SK-N-SH (cell line): ENCODE results near the gene GPD1. TPM values are rescaled to one million over a fixed set of nuclear protein-coding genes. Genes with fewer than 3 reads are reported as not detected.

Experiments used
- CTCF ChIA-PET: fragments of 300-600, 350-600 bp; formaldehyde crosslinking; extraction: SDS; loops from one replicate; lab custom pipeline; 2021; lab: Yijun Ruan, JAX
- POLR2A ChIA-PET: fragments of 350-600 bp; sonication (Branson Sonifier 250); formaldehyde crosslinking; extraction: SDS; loops from one replicate; lab custom pipeline; 2020; ENCODE audit warnings: antibody characterized with exemption, inconsistent platforms; lab: Yijun Ruan, JAX
- DNase-seq: peaks from one replicate; pipeline ENCODE4 v3.0.0; 2012
- H2AFZ ChIP-seq: fragments of 200-600 bp; sonication (generic); 2 replicates; pipeline ENCODE4 v1.8.1; 2016; ENCODE audit warnings: antibody characterized with exemption, mild to moderate bottlenecking, low read depth
- H3F3A ChIP-seq: fragments of 200-600 bp; sonication (generic); replicated peaks from 2 replicates; pipeline ENCODE3; 2016; ENCODE audit warnings: antibody characterized with exemption, mild to moderate bottlenecking; ENCODE audit not compliant: insufficient read depth
- H3K27ac ChIP-seq, 2 experiments: fragments of 200-500 bp in 1 of 2; fragments of 200-600 bp in 1 of 2; sonication (Bioruptor generic) in 1 of 2; sonication (generic), shearing (Covaris generic) in 1 of 2; 2 replicates each; pipeline versions ENCODE4 v1.5.1 to v1.6.1; 2014 to 2016; ENCODE audit warnings: low read depth in 2 of 2, inconsistent platforms in 1 of 2, low read length in 1 of 2, mild to moderate bottlenecking in 1 of 2, mixed read lengths in 1 of 2
- H3K27me3 ChIP-seq: fragments of 200-600 bp; sonication (generic), shearing (Covaris generic); 2 replicates; pipeline ENCODE4 v1.6.1; 2016; ENCODE audit warnings: mixed run types; ENCODE audit not compliant: insufficient read depth
- H3K36me3 ChIP-seq, 2 experiments: fragments of 200-500 bp in 1 of 2; fragments of 200-600 bp in 1 of 2; sonication (Bioruptor generic) in 1 of 2; sonication (generic) in 1 of 2; replicated peaks in 1 of 2; 2 replicates each; pipeline versions ENCODE3 to v1.5.1; 2014 to 2016; ENCODE audit warnings: low read length in 1 of 2, mild to moderate bottlenecking in 1 of 2; ENCODE audit not compliant: insufficient read depth in 2 of 2, control insufficient read depth in 1 of 2
- H3K4me1 ChIP-seq, 2 experiments: fragments of 200-500 bp in 1 of 2; fragments of 200-600 bp in 1 of 2; sonication (Bioruptor generic) in 1 of 2; sonication (generic), shearing (Covaris generic) in 1 of 2; 2 replicates each; pipeline versions ENCODE4 v1.5.1 to v1.6.1; 2014 to 2016; ENCODE audit warnings: low read depth in 1 of 2, low read length in 1 of 2, mixed run types in 1 of 2; ENCODE audit not compliant: insufficient read depth in 2 of 2, control insufficient read depth in 1 of 2
- H3K4me2 ChIP-seq: fragments of 200-600 bp; sonication (generic), shearing (Covaris generic); 2 replicates; pipeline ENCODE4 v1.6.1; 2017; ENCODE audit warnings: mixed run types
- H3K4me3 ChIP-seq, 2 experiments: fragments of 200-500 bp in 1 of 2; fragments of 200-600 bp in 1 of 2; sonication (Bioruptor generic) in 1 of 2; sonication (generic), shearing (Covaris generic) in 1 of 2; 2 replicates each; pipeline versions ENCODE4 v1.5.1 to v1.8.1; 2014 to 2016; ENCODE audit warnings: low read depth in 2 of 2, inconsistent platforms in 1 of 2, low read length in 1 of 2, mild to moderate bottlenecking in 1 of 2, mixed read lengths in 1 of 2, moderate library complexity in 1 of 2
- H3K79me2 ChIP-seq: fragments of 200-600 bp; sonication (generic); 2 replicates; pipeline ENCODE4 v1.8.1; 2017; ENCODE audit warnings: mild to moderate bottlenecking; ENCODE audit not compliant: insufficient read depth
- H3K9ac ChIP-seq: fragments of 200-600 bp; sonication (generic); 2 replicates; pipeline ENCODE4 v1.6.1; 2017; ENCODE audit warnings: mixed run types
- H3K9me2 ChIP-seq: fragments of 200-600 bp; sonication (generic); 2 replicates; pipeline ENCODE4 v1.6.1; 2017; ENCODE audit warnings: mixed run types
- H3K9me3 ChIP-seq: fragments of 200-600 bp; sonication (generic); 2 replicates; pipeline ENCODE4 v1.6.1; 2017; ENCODE audit warnings: mixed run types, mild to moderate bottlenecking, moderate library complexity
- H4K20me1 ChIP-seq: fragments of 200-600 bp; sonication (generic); 2 replicates; pipeline ENCODE4 v1.6.1; 2017; ENCODE audit warnings: mild to moderate bottlenecking, mixed run types; ENCODE audit not compliant: insufficient read depth
- CHD2 ChIP-seq: fragments of 150-350 bp; IDR thresholded peaks from 2 replicates; pipeline ENCODE4 v1.6.1; 2018; ENCODE audit warnings: low read length; ENCODE audit not compliant: partially characterized antibody
- CTCF ChIP-seq: fragments of 200-600 bp; sonication (generic); IDR thresholded peaks from 2 replicates; pipeline ENCODE4 v1.6.1; 2017; ENCODE audit warnings: antibody characterized with exemption, mild to moderate bottlenecking, moderate library complexity
- EZH2phosphoT487 ChIP-seq: fragments of 200-600 bp; sonication (generic); IDR thresholded peaks from 2 replicates; pipeline ENCODE4 v1.6.1; 2017; ENCODE audit warnings: low read depth, mixed run types, mild to moderate bottlenecking, antibody characterized with exemption, moderate library complexity, borderline replicate concordance
- FOSL2 ChIP-seq: IDR thresholded peaks from 2 replicates; pipeline ENCODE4 v1.4.0; 2012; ENCODE audit warnings: low read depth, mild to moderate bottlenecking, moderate library complexity, borderline replicate concordance
- FOXM1 ChIP-seq: IDR thresholded peaks from 2 replicates; pipeline ENCODE4 v1.4.0; 2012; ENCODE audit warnings: low read depth, mild to moderate bottlenecking
- GABPA ChIP-seq: IDR thresholded peaks from 2 replicates; pipeline ENCODE4 v1.4.0; 2012; ENCODE audit warnings: low read depth, mild to moderate bottlenecking
- MAX ChIP-seq: IDR thresholded peaks from 2 replicates; pipeline ENCODE4 v1.4.0; 2012; ENCODE audit warnings: low read depth
- NFIC ChIP-seq: IDR thresholded peaks from 2 replicates; pipeline ENCODE4 v1.4.0; 2012; ENCODE audit warnings: borderline replicate concordance
- POLR2AphosphoS5 ChIP-seq: IDR thresholded peaks from 2 replicates; pipeline ENCODE4 v1.6.1; 2012; ENCODE audit warnings: low read depth, low read length
- RFX5 ChIP-seq: IDR thresholded peaks from 2 replicates; pipeline ENCODE4 v1.6.1; 2012; ENCODE audit warnings: mild to moderate bottlenecking, improper control_type of control experiment, low read length
- TEAD4 ChIP-seq: IDR thresholded peaks from 2 replicates; pipeline ENCODE4 v1.4.0; 2012; ENCODE audit warnings: mild to moderate bottlenecking, borderline replicate concordance; ENCODE audit not compliant: insufficient read depth
- USF2 ChIP-seq: fragments of 150-350 bp; IDR thresholded peaks from 2 replicates; pipeline ENCODE4 v1.6.1; 2017; ENCODE audit warnings: antibody characterized with exemption, low read length, low read depth, borderline replicate concordance
- YY1 ChIP-seq: IDR thresholded peaks from 2 replicates; pipeline ENCODE4 v1.4.0; 2012; ENCODE audit warnings: low read depth, mild to moderate bottlenecking
- WGBS: methylation state at CpG from one replicate; pipeline ENCODE4 v1.1.6; 2017; ENCODE audit warnings: low lambda C conversion rate; 5-methylcytosine and 5-hydroxymethylcytosine counted together
- polyA plus RNA-seq, 3 experiments: library from polyadenylated mRNA; depleted of rRNA; stranded (reverse); fragments of >200 nt; gene quantifications; 2 replicates each; pipeline ENCODE4 v1.2.3, GENCODE V29; 2012
- TF ChIP-seq, protein P1 (sequence below): IDR thresholded peaks from 2 replicates; pipeline ENCODE4 v1.6.1; 2012; ENCODE audit warnings: mild to moderate bottlenecking, low read depth, low read length, moderate library complexity

Gene GPD1
- polyA plus RNA-seq, 1 of the 3 experiments (the other 2 are of a cell fraction), result 0.07 TPM

DNA sequence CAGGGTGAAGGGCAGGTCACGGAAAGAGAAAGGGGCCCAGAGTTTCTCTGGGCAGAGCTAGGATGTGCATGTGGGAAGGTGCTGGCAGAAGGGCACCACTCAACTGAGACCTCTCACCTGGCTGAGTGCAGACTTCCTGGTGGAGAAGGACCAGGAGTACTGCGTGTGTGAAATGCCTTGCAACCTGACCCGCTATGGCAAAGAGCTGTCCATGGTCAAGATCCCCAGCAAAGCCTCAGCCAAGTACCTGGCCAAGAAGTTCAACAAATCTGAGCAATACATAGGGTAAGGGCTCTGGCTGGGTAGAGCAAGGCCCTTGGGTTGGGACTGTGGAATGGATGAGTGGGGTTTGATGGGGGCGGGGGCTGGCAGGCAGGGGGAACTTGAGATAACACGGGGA, 24.0 kb upstream of the GPD1 start:
- CTCF ChIA-PET, result interaction anchor here (0.5 to 37.6 kb wide), 4 partner anchors 10 to 113 kb away, joined by 3 to 1401 read pairs (median 9); partner anchors contain the start of genes AQP5 and AQP6
- no peak overlapping the region for H3K9ac ChIP-seq
- WGBS, result 93% methylated on average over 5 of the region's 5 CpGs
- no peaks in the 10 kb centered on the region for H4K20me1 ChIP-seq
- H2AFZ ChIP-seq, result no peak overlapping the region
- H3K9me3 ChIP-seq, result no peaks in the 10 kb centered on the region
- no peaks in the 10 kb centered on the region for H3K36me3 ChIP-seq
- H3K27ac ChIP-seq, result no peak overlapping the region
- H3F3A ChIP-seq, result peaks cover 6% of the 10 kb centered on the region
- no peaks in the 10 kb centered on the region for H3K9me2 ChIP-seq
- no peak for TF ChIP-seq GABPA
- TF ChIP-seq NFIC, result no peak
- no peak for TF ChIP-seq USF2
- TF ChIP-seq, protein P1, sequence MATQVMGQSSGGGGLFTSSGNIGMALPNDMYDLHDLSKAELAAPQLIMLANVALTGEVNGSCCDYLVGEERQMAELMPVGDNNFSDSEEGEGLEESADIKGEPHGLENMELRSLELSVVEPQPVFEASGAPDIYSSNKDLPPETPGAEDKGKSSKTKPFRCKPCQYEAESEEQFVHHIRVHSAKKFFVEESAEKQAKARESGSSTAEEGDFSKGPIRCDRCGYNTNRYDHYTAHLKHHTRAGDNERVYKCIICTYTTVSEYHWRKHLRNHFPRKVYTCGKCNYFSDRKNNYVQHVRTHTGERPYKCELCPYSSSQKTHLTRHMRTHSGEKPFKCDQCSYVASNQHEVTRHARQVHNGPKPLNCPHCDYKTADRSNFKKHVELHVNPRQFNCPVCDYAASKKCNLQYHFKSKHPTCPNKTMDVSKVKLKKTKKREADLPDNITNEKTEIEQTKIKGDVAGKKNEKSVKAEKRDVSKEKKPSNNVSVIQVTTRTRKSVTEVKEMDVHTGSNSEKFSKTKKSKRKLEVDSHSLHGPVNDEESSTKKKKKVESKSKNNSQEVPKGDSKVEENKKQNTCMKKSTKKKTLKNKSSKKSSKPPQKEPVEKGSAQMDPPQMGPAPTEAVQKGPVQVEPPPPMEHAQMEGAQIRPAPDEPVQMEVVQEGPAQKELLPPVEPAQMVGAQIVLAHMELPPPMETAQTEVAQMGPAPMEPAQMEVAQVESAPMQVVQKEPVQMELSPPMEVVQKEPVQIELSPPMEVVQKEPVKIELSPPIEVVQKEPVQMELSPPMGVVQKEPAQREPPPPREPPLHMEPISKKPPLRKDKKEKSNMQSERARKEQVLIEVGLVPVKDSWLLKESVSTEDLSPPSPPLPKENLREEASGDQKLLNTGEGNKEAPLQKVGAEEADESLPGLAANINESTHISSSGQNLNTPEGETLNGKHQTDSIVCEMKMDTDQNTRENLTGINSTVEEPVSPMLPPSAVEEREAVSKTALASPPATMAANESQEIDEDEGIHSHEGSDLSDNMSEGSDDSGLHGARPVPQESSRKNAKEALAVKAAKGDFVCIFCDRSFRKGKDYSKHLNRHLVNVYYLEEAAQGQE, result peak; percentile 83
- H3K79me2 ChIP-seq, result peaks cover 17% of the 10 kb centered on the region; the same call in 1 of the 2 replicates
- no peak for DNase-seq
- H3K4me2 ChIP-seq, result no peak overlapping the region
- H3K27me3 ChIP-seq, result no peaks in the 10 kb centered on the region
- peaks cover 0 to 11% of the 10 kb centered on the region in 2 experiments; a peak in 1 of 4 replicates for H3K4me1 ChIP-seq
- POLR2A ChIA-PET, result interaction anchor here (0.5 kb wide), 1 partner anchor 143 kb away, joined by 3 read pairs; no protein-coding TSS in a partner anchor
- H3K4me3 ChIP-seq, result no peak overlapping the region

GRCh38 chr12:50081096-50081808, 22.6 kb upstream of the GPD1 start:
- CTCF ChIA-PET, result interaction anchor here (0.6 to 37.6 kb wide), 5 partner anchors 20 to 114 kb away, joined by 3 to 1401 read pairs (median 4); partner anchors contain the start of genes AQP5, AQP6 and COX14
- Histone ChIP-seq H3K4me1 (peaks cover 0 to 8% of the 10 kb centered on the region in 2 experiments; a peak in 1 of 4 replicates), H3K4me3 (no peak overlapping the region), H3K27ac (no peak overlapping the region), H2AFZ (no peak overlapping the region), H3K36me3 (no peaks in the 10 kb centered on the region), H3K79me2 (peaks cover 19% of the 10 kb centered on the region; the same call in 1 of the 2 replicates), H3K4me2 (no peak overlapping the region), H3K9ac (no peak overlapping the region), H3K27me3 (no peaks in the 10 kb centered on the region), H3K9me3 (no peaks in the 10 kb centered on the region), H3K9me2 (no peaks in the 10 kb centered on the region), H4K20me1 (no peaks in the 10 kb centered on the region; the same call in 1 of the 2 replicates), H3F3A (peaks cover 13% of the 10 kb centered on the region)
- POLR2A ChIA-PET, result no interaction called here
- WGBS, result 91% methylated on average over 29 of the region's 46 CpGs
- DNase-seq, result no peak
- TF ChIP-seq USF2 (no peak), FOSL2 (no peak), GABPA (no peak), CHD2 (no peak), POLR2AphosphoS5 (no peak), FOXM1 (no peak), YY1 (no peak), CTCF (no peak), RFX5 (no peak), EZH2phosphoT487 (no peak), NFIC (no peak), TEAD4 (no peak), MAX (no peak)
